OCI-LY7 (cell line): ENCODE results near the gene KRT31.

Source experiments
- EZH2phosphoT487 ChIP-seq: fragments of 200-600 bp; sonication (generic); IDR thresholded peaks from 2 replicates; pipeline ENCODE4 v1.6.1; 2018; ENCODE audit warnings: low read depth, borderline replicate concordance, mild to moderate bottlenecking, mixed run types, antibody characterized with exemption, low read length, moderate library complexity, mixed read lengths
- TF ChIP-seq, protein P1 (sequence below): fragments of 200-600 bp; sonication (generic); conservative IDR thresholded peaks from 2 replicates; pipeline ENCODE4 v1.5.1; 2014; ENCODE audit warnings: mild to moderate bottlenecking, antibody characterized with exemption, low read length, moderate library complexity, mixed read lengths

DNA sequence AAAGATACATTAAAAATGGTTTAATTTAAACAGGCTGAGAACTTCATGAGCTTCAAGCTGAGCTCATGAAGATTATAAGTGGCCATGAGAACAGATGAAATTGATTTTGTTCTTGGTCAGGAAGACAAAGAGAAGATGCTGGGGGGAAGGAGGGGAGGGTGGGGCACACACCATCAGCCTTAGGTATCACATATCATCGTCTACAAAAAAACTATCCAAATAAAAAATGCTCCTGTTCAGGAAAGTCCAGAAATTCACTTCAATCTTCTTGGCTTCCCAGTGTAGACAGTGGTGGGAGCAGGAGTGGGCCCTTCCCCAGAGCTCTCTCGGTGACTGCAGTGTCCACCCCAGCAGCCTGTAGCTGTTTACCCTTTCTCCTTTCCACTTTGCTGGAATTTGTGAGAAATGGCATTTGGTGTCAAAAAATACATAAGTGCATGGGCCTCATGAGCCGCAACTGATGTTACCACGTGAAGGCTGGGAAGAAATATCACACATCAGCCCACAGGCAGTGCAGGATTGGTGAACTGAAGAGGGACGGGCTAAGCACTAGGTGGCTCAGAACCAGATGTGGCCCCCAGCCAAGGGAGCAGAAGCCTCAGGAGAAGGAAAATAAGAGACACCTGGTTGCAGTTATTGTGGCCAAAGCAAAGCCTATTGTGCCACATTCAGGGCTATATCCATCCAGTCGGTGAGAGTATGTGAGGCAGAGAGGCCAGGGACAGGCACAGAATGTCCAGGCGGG is 20.9 kb upstream of the KRT31 start:
- TF ChIP-seq, protein P1, sequence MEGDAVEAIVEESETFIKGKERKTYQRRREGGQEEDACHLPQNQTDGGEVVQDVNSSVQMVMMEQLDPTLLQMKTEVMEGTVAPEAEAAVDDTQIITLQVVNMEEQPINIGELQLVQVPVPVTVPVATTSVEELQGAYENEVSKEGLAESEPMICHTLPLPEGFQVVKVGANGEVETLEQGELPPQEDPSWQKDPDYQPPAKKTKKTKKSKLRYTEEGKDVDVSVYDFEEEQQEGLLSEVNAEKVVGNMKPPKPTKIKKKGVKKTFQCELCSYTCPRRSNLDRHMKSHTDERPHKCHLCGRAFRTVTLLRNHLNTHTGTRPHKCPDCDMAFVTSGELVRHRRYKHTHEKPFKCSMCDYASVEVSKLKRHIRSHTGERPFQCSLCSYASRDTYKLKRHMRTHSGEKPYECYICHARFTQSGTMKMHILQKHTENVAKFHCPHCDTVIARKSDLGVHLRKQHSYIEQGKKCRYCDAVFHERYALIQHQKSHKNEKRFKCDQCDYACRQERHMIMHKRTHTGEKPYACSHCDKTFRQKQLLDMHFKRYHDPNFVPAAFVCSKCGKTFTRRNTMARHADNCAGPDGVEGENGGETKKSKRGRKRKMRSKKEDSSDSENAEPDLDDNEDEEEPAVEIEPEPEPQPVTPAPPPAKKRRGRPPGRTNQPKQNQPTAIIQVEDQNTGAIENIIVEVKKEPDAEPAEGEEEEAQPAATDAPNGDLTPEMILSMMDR: no peak
- no peak for TF ChIP-seq EZH2phosphoT487
